GM21576 (cell line): ENCODE measurements around the gene NAXE.
"Not testable (repeated sequence)": the region's sequence is repeated elsewhere in the genome, so short reads cannot be mapped to it uniquely, and the experiment has no call there.

Experiments used
- ATAC-seq: cut with Tn5 transposase; IDR thresholded peaks from one replicate; pipeline ENCODE4 v1.9.1; 2021; ENCODE audit warnings: mild to moderate bottlenecking, moderate library complexity; ENCODE audit not compliant: unreplicated experiment

Gene NAXE

GRCh38 chr1:156566436-156566835 is 25.1 kb upstream of the NAXE start:
- ATAC-seq: no peak

GRCh38 chr1:156571261-156571852 is 20.2 kb upstream of the NAXE start:
- ATAC-seq: no peak

GRCh38 chr1:156571919-156572662 is 19.5 kb upstream of the NAXE start, which contains the start of gene IQGAP3:
Gene IQGAP3 (minus strand): TSS chr1:156572565. CDS start chr1:156572529, 36 bp downstream.
- ATAC-seq: peak; percentile 71

- ATAC-seq: no peak
These were observed 18.9 kb upstream of the NAXE start for GRCh38 chr1:156572663-156573018.

GRCh38 chr1:156574039-156574633 is 17.4 kb upstream of the NAXE start:
- ATAC-seq: no peak

GRCh38 chr1:156577550-156577949 is 14.0 kb upstream of the NAXE start:
- ATAC-seq: no peak

GRCh38 chr1:156578055-156578454 is 13.5 kb upstream of the NAXE start:
- ATAC-seq: no peak

- ATAC-seq: no peak
These were observed 12.1 kb upstream of the NAXE start, which contains the start of gene TTC24 for GRCh38 chr1:156579472-156579871. Gene TTC24 (plus strand): TSS chr1:156579723. CDS start chr1:156581365, 1,642 bp downstream.

GRCh38 chr1:156581661-156582387 is 9.8 kb upstream of the NAXE start:
- ATAC-seq: no peak

- no peak for ATAC-seq
These were observed 9.1 kb upstream of the NAXE start for GRCh38 chr1:156582388-156583017.

GRCh38 chr1:156583821-156584622 is 7.6 kb upstream of the NAXE start:
- no peak for ATAC-seq

GRCh38 chr1:156584813-156585212 is 6.8 kb upstream of the NAXE start:
- no peak for ATAC-seq

GRCh38 chr1:156586323-156586722 is 5.3 kb upstream of the NAXE start:
- ATAC-seq: no peak

GRCh38 chr1:156586892-156587477 is 4.6 kb upstream of the NAXE start:
- no peak for ATAC-seq

- not testable (repeated sequence) for ATAC-seq
These were observed 3.6 kb upstream of the NAXE start for GRCh38 chr1:156587927-156588326.

GRCh38 chr1:156589546-156589945 is 2.0 kb upstream of the NAXE start:
- no peak for ATAC-seq

GRCh38 chr1:156590326-156591180 is 1.0 kb upstream of the NAXE start:
- no peak for ATAC-seq

GRCh38 chr1:156591181-156591431 is 470 bp upstream of the NAXE start:
- no peak for ATAC-seq
